GM18951 (cell line): ENCODE data around the gene PLCH1.

Experiments used
- POLR2A ChIP-seq: IDR thresholded peaks from 4 replicates; pipeline ENCODE4 v1.6.1; 2011; ENCODE audit warnings: mild to moderate bottlenecking; ENCODE audit not compliant: insufficient read length, insufficient read depth; ENCODE audit errors: extremely low read depth
- in situ Hi-C: fragments of 300-500 bp; cut with MboI; formaldehyde crosslinking; loops from one replicate; pipeline ENCODE4 v1.12.0; 2022; ENCODE audit warnings: low sequenced_read_pairs, mixed read lengths, inconsistent platforms; ENCODE audit not compliant: unreplicated experiment

PLCH1 gene

GRCh38 chr3:155525324-155525833, 219.5 kb downstream of the PLCH1 start:
- in situ Hi-C loops, result no loop called here
- TF ChIP-seq POLR2A, result no peak

- in situ Hi-C loops, result no loop called here
- no peak for TF ChIP-seq POLR2A
Measured at GRCh38 chr3:155520463-155520862, 224.4 kb downstream of the PLCH1 start.

DNA sequence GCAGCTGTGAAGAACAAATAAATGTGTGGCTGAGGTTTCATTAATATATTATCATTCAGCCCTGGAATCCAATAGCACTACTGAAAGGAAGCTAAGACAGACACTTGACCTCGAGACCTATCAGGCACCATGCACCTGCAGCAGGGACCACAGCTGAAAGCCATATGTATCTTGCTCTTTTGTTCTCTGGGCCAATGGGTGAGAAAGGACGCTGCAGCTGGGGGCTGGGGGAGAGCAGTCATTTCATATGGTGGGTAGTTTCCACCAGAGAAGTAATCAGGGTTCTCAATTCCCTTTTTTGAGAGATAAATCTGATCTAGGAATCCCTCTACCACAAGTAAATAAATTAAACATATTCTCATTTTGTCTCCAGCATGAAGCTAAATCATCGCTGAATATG, 225.8 kb downstream of the PLCH1 start:
- in situ Hi-C loops, result no loop called here
- TF ChIP-seq POLR2A, result no peak

DNA sequence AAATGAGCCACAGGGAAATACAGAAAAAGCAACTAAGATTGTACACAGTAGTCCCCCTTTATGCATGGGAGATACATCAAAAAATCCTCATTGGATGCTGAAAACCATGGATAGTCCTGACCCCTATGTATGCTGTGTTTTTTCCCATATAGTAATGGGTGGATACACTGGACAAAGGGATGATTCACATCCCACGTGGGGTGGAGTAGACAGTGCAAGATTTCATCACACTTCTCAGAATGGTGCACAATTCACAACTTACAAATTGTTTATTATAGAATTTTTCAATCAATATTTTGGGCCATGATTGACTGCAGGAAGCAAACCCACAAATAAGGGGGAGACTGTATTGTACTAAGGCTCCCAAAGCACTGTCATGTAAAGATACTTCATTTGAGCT, 227.0 kb downstream of the PLCH1 start:
- no peak for TF ChIP-seq POLR2A
- in situ Hi-C loops, result no loop called here

DNA sequence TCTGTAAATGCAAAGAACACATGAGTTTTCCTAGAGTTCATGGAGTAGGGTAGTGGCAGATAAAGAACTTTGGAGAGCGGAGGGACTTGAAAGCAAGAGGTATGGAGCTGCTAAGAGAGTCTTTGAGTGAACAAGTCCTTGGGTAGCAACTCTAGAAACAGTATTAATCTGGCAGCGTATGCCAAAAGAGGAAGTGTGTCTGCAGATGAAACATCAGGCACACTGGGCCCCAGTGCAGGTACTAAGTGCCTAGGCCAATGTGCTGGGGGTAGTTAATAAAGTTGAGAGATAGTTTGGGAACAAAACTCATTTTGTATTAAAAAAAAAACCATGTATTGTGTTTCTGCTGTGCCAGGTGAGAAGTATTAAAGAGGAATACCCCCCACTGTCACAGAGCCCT, 228.4 kb downstream of the PLCH1 start:
- no peak for TF ChIP-seq POLR2A
- in situ Hi-C loops, result no loop called here

GRCh38 chr3:155512867-155513261, 232.0 kb downstream of the PLCH1 start:
- in situ Hi-C loops, result no loop called here
- no peak for TF ChIP-seq POLR2A

- in situ Hi-C loops, result no loop called here
Measured at GRCh38 chr3:155512175-155512866, 232.6 kb downstream of the PLCH1 start.

GRCh38 chr3:155504682-155505081, 240.2 kb downstream of the PLCH1 start:
- in situ Hi-C loops, result no loop called here

More at GRCh38 chr3:155512175-155512866, 232.6 kb downstream of the PLCH1 start:
- no peak for TF ChIP-seq POLR2A

GRCh38 chr3:155502630-155503029, 242.2 kb downstream of the PLCH1 start:
- TF ChIP-seq POLR2A, result no peak
- in situ Hi-C loops, result no loop called here

More at GRCh38 chr3:155504682-155505081, 240.2 kb downstream of the PLCH1 start:
- TF ChIP-seq POLR2A, result no peak

DNA sequence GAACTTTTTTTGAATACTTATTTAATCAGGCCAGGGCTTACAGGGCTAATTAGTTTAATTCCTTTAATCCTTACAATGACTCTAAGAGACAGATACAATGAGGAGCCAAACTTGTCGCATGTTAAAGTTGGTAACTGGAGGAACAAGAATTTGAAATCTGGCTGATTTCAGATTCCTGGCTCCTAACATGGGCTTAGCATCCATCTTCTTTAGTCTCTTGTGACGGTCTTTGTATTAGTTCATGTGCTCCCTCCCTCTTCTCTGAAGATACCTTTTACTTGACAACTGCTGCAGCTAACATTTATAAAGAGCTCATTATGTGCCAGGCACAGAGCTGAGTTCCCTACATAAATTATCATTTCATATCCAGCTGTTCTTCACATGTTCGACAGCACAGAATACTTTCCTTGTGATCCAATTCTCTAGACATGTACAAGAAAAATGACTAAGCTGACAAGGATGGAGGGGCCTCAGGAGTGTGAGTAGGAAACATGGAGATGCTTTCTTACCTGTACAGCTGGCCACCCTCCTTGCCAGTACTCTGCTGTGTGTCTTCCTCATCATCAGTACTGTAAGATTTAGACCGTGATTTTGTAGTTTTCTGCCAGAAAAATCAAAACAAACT, 244.6 kb downstream of the PLCH1 start:
- no peak for TF ChIP-seq POLR2A
- in situ Hi-C loops, result no loop called here

- no peak for TF ChIP-seq POLR2A
- in situ Hi-C loops, result no loop called here
Measured at GRCh38 chr3:155497930-155498647, 246.8 kb downstream of the PLCH1 start.

GRCh38 chr3:155496206-155496605, 248.7 kb downstream of the PLCH1 start:
- TF ChIP-seq POLR2A, result no peak
- in situ Hi-C loops, result no loop called here

GRCh38 chr3:155495387-155495786, 249.5 kb downstream of the PLCH1 start:
- in situ Hi-C loops, result no loop called here
- no peak for TF ChIP-seq POLR2A
